ENCODE measurements around the gene TBX10. TPM values are rescaled to one million over a fixed set of nuclear protein-coding genes. Genes with fewer than 3 reads are reported as not detected.
"Not testable (repeated sequence)": the region's sequence is repeated elsewhere in the genome, so short reads cannot be mapped to it uniquely, and the experiment has no call there.

Gene TBX10
- polyA plus RNA-seq, 1 donor (not counting 4 experiments of a cell fraction or from before 2014, with no cell fraction given): not detected

- H4K20me1 ChIP-seq (ENCODE audit: control insufficient read depth, extremely low read depth, insufficient read depth, low read length): no peaks in the 10 kb centered on the region
- TF ChIP-seq CTCF (optimal IDR thresholded peaks at IDR 0.05 in 1 of 3, IDR thresholded peaks at IDR 0.05 in 1 of 3, conservative IDR thresholded peaks at IDR 0.05 in 1 of 3; ENCODE audit: extremely low read depth in 1 of 3, insufficient read depth in 2 of 3, low read length in 3 of 3) (no peak), EZH2 (IDR thresholded peaks at IDR 0.05; ENCODE audit: low read length) (no peak)
- no peaks in the 10 kb centered on the region for H3K9me1 ChIP-seq (ENCODE audit: control insufficient read depth, extremely low read depth, insufficient read depth, low read length)
- H2AFZ ChIP-seq (ENCODE audit: control insufficient read depth, low read length): no peak overlapping the region
- dilution Hi-C loops (cut with MboI; ENCODE audit: extremely low pct_ligation_motif_present, low sequenced_read_pairs): no loop called here
- H3K9me3 ChIP-seq (ENCODE audit: control insufficient read depth, low read depth, low read length): no peaks in the 10 kb centered on the region
- H3K79me2 ChIP-seq (ENCODE audit: control insufficient read depth, insufficient read depth, low read length): no peaks in the 10 kb centered on the region
- no peaks in the 10 kb centered on the region for H3K36me3 ChIP-seq (ENCODE audit: control insufficient read depth in 2 of 2, extremely low read depth in 1 of 2, insufficient read depth in 2 of 2, low read length in 2 of 2)
- H3K4me2 ChIP-seq (ENCODE audit: control insufficient read depth, extremely low read depth, insufficient read depth, low read depth, low read length): no peak overlapping the region
- H3K27ac ChIP-seq (ENCODE audit: control insufficient read depth, insufficient read depth, low read length): no peak overlapping the region
- no peak overlapping the region for H3K4me3 ChIP-seq (ENCODE audit: control insufficient read depth in 2 of 3, extremely low read depth in 1 of 3, insufficient read depth in 2 of 3, low read depth in 1 of 3, low read length in 3 of 3)
- FAIRE-seq: no peak
- DNase-seq (ENCODE audit: low read depth, low spot score): no peak
- H3K27me3 ChIP-seq (ENCODE audit: control insufficient read depth, extremely low read depth, insufficient read depth, low read length): no peaks in the 10 kb centered on the region
- no peak overlapping the region for H3K9ac ChIP-seq (ENCODE audit: control insufficient read depth, extremely low read depth, insufficient read depth, low read length)
- H3K4me1 ChIP-seq (ENCODE audit: control insufficient read depth, extremely low read depth, insufficient read depth, low read length): peaks cover 6% of the 10 kb centered on the region
Measured at GRCh38 chr11:67662142-67662834, 22.7 kb upstream of the TBX10 start.

GRCh38 chr11:67660752-67661151 lies 21.2 kb upstream of the TBX10 start:
- H4K20me1 ChIP-seq (ENCODE audit: control insufficient read depth, extremely low read depth, insufficient read depth, low read length); H3K27me3 ChIP-seq (ENCODE audit: control insufficient read depth, extremely low read depth, insufficient read depth, low read length); H3K79me2 ChIP-seq (ENCODE audit: control insufficient read depth, insufficient read depth, low read length); H3K4me3 ChIP-seq (ENCODE audit: control insufficient read depth in 2 of 3, extremely low read depth in 1 of 3, insufficient read depth in 2 of 3, low read depth in 1 of 3, low read length in 3 of 3); H3K36me3 ChIP-seq (ENCODE audit: control insufficient read depth in 2 of 2, extremely low read depth in 1 of 2, insufficient read depth in 2 of 2, low read length in 2 of 2); FAIRE-seq; DNase-seq (ENCODE audit: low read depth, low spot score); dilution Hi-C loops (cut with MboI; ENCODE audit: extremely low pct_ligation_motif_present, low sequenced_read_pairs); H3K9me3 ChIP-seq (ENCODE audit: control insufficient read depth, low read depth, low read length); H3K9ac ChIP-seq (ENCODE audit: control insufficient read depth, extremely low read depth, insufficient read depth, low read length); H3K27ac ChIP-seq (ENCODE audit: control insufficient read depth, insufficient read depth, low read length); H3K9me1 ChIP-seq (ENCODE audit: control insufficient read depth, extremely low read depth, insufficient read depth, low read length); H3K4me2 ChIP-seq (ENCODE audit: control insufficient read depth, extremely low read depth, insufficient read depth, low read depth, low read length); H2AFZ ChIP-seq (ENCODE audit: control insufficient read depth, low read length): not testable (repeated sequence)
- H3K4me1 ChIP-seq (ENCODE audit: control insufficient read depth, extremely low read depth, insufficient read depth, low read length): peaks cover 11% of the 10 kb centered on the region

- H3K27ac ChIP-seq (ENCODE audit: control insufficient read depth, insufficient read depth, low read length); DNase-seq (ENCODE audit: low read depth, low spot score); FAIRE-seq; H3K9me3 ChIP-seq (ENCODE audit: control insufficient read depth, low read depth, low read length); H3K36me3 ChIP-seq (ENCODE audit: control insufficient read depth in 2 of 2, extremely low read depth in 1 of 2, insufficient read depth in 2 of 2, low read length in 2 of 2); H3K4me2 ChIP-seq (ENCODE audit: control insufficient read depth, extremely low read depth, insufficient read depth, low read depth, low read length); H2AFZ ChIP-seq (ENCODE audit: control insufficient read depth, low read length); H3K9ac ChIP-seq (ENCODE audit: control insufficient read depth, extremely low read depth, insufficient read depth, low read length); H3K4me3 ChIP-seq (ENCODE audit: control insufficient read depth in 2 of 3, extremely low read depth in 1 of 3, insufficient read depth in 2 of 3, low read depth in 1 of 3, low read length in 3 of 3); dilution Hi-C loops (cut with MboI; ENCODE audit: extremely low pct_ligation_motif_present, low sequenced_read_pairs); H3K27me3 ChIP-seq (ENCODE audit: control insufficient read depth, extremely low read depth, insufficient read depth, low read length); H3K9me1 ChIP-seq (ENCODE audit: control insufficient read depth, extremely low read depth, insufficient read depth, low read length); H4K20me1 ChIP-seq (ENCODE audit: control insufficient read depth, extremely low read depth, insufficient read depth, low read length); H3K79me2 ChIP-seq (ENCODE audit: control insufficient read depth, insufficient read depth, low read length): not testable (repeated sequence)
- H3K4me1 ChIP-seq (ENCODE audit: control insufficient read depth, extremely low read depth, insufficient read depth, low read length): peaks cover 16% of the 10 kb centered on the region
Measured at GRCh38 chr11:67659651-67660165, 20.1 kb upstream of the TBX10 start.

All from keratinocyte (primary cell).